Mucosa of descending colon (tissue), 3 donors: ENCODE results near the gene TEF. TPM values are rescaled to one million over a fixed set of nuclear protein-coding genes. Genes with fewer than 3 reads are reported as not detected.

Experiments
- ATAC-seq: fragments of 200-7000 bp; cut with Tn5 transposase; one replicate; pipeline ENCODE4 v1.9.1; 2020; ENCODE audit warnings: mild to moderate bottlenecking, moderate library complexity
- DNase-seq, 3 donors: peaks; one replicate each; pipeline ENCODE4 v3.0.0-alpha.2; 2020
- H3K36me3 ChIP-seq: fragments of 200-600 bp; one replicate; pipeline ENCODE4 v1.8.0; 2021; ENCODE audit warnings: low read depth, mild to moderate bottlenecking
- H3K4me1 ChIP-seq: fragments of 200-600 bp; one replicate; pipeline ENCODE4 v1.8.0; 2021; ENCODE audit warnings: low read depth, mild to moderate bottlenecking
- H3K4me3 ChIP-seq: fragments of 200-600 bp; one replicate; pipeline ENCODE4 v1.8.0; 2021; ENCODE audit warnings: mild to moderate bottlenecking
- H3K9me3 ChIP-seq: fragments of 200-600 bp; one replicate; pipeline ENCODE4 v1.8.0; 2021; ENCODE audit warnings: mild to moderate bottlenecking
- CTCF ChIP-seq: fragments of 200-600 bp; IDR thresholded peaks from one replicate; pipeline ENCODE4 v1.8.0; 2022; ENCODE audit warnings: antibody characterized with exemption, mild to moderate bottlenecking
- intact Hi-C, 2 donors: fragments of 100-400 bp; cut with DNase I in 1 of 2; cut with micrococcal nuclease in 1 of 2; formaldehyde crosslinking; loops; one replicate each; pipeline versions ENCODE4 v1.11.0 to v1.11.1; 2022; cut with DNase I, micrococcal nuclease
- total RNA-seq, 3 donors: library from RNA; stranded (reverse); fragmentation: NEBNext Ultra II Directional in 2 of 3; extraction: Animal tissue kit (Norgen Biotek cat#: 25700) in 2 of 3; gene quantifications; one replicate each; pipeline versions ENCODE4 v1.2.1 to v1.2.4, GENCODE V29; 2021 to 2023
- donor health status: DM: no; HTN: no; CAD: no; lungs with moderate emphysema.
- donor health status: DM: no; HTN: no; CAD: no.
- donor health status: DM: no; HTN: yes; CAD: no.

The TEF gene
- total RNA-seq, 3 donors from 2014 or later, result 17.6 to 29.3 (median 28.6) TPM

- no peaks in the 10 kb centered on the region for H3K36me3 ChIP-seq
- peaks cover 14% of the 10 kb centered on the region for H3K4me1 ChIP-seq
- H3K9me3 ChIP-seq, result no peaks in the 10 kb centered on the region
- DNase-seq, result no peak
- no peak for ATAC-seq
- no peak overlapping the region for H3K4me3 ChIP-seq
- intact Hi-C loops, result no loop called here
- TF ChIP-seq CTCF, result no peak
These were observed 15.3 kb upstream of the TEF start for GRCh38 chr22:41366323-41367029.

GRCh38 chr22:41367039-41367679 is 14.6 kb upstream of the TEF start:
- TF ChIP-seq CTCF, result no peak
- H3K36me3 ChIP-seq, result no peaks in the 10 kb centered on the region
- H3K4me1 ChIP-seq, result peaks cover 14% of the 10 kb centered on the region
- intact Hi-C loops, result no loop called here
- no peaks in the 10 kb centered on the region for H3K9me3 ChIP-seq
- peak; percentile 93 for ATAC-seq
- H3K4me3 ChIP-seq, result no peak overlapping the region
- DNase-seq, result peak; percentile 93 to 96 (median 96)

- peak in 1 of 3 donors; percentile 43 for DNase-seq
- intact Hi-C loops, result no loop called here
- TF ChIP-seq CTCF, result no peak
- ATAC-seq, result no peak
- Histone ChIP-seq H3K4me1 (peaks cover 14% of the 10 kb centered on the region), H3K9me3 (no peaks in the 10 kb centered on the region), H3K36me3 (no peaks in the 10 kb centered on the region), H3K4me3 (no peak overlapping the region)
These were observed 13.8 kb upstream of the TEF start for GRCh38 chr22:41367680-41368542.

- no peaks in the 10 kb centered on the region for H3K9me3 ChIP-seq
- no peak overlapping the region for H3K4me3 ChIP-seq
- DNase-seq, result no peak
- no peaks in the 10 kb centered on the region for H3K36me3 ChIP-seq
- intact Hi-C loops, result no loop called here
- H3K4me1 ChIP-seq, result peaks cover 14% of the 10 kb centered on the region
- no peak for TF ChIP-seq CTCF
- no peak for ATAC-seq
These were observed 13.0 kb upstream of the TEF start for GRCh38 chr22:41368543-41369423.

GRCh38 chr22:41369424-41369745 is 12.4 kb upstream of the TEF start:
- Histone ChIP-seq H3K36me3 (no peaks in the 10 kb centered on the region), H3K4me1 (peaks cover 14% of the 10 kb centered on the region), H3K9me3 (no peaks in the 10 kb centered on the region), H3K4me3 (no peak overlapping the region)
- no peak for TF ChIP-seq CTCF
- intact Hi-C loops, result no loop called here
- ATAC-seq, result no peak
- no peak for DNase-seq
